Adrenal gland (tissue), 5 donors: ENCODE data around the gene TP53I11.

ENCODE experiments used
- CTCF ChIP-seq, 6 experiments: fragments of 450-650 bp in 4 of 6; fragments of 200-600 bp in 2 of 6; sonication (generic) in 1 of 6; IDR thresholded peaks; 1 replicate in 5 of 6; 2 replicates in 1 of 6; pipeline versions ENCODE4 v1.5.1 to v1.8.0; 2016 to 2021; ENCODE audit warnings: antibody characterized with exemption in 6 of 6, mild to moderate bottlenecking in 2 of 6, moderate library complexity in 1 of 6
- POLR2A ChIP-seq, 2 donors: fragments of 450-650 bp; IDR thresholded peaks; one replicate each; pipeline ENCODE4 v1.6.1; 2017; ENCODE audit warnings: antibody characterized with exemption in 2 of 2, mild to moderate bottlenecking in 2 of 2, moderate library complexity in 1 of 2
- donor health status: DM: no; HTN: no; CAD: no.

- TF ChIP-seq CTCF (IDR thresholded peaks at IDR 0.05), result no peak
- TF ChIP-seq POLR2A (IDR thresholded peaks at IDR 0.05), result no peak
Observed at GRCh38 chr11:44962464-44962863, 11.8 kb upstream of the TP53I11 start.
